Measurements from ENCODE around the gene ITGBL1.

DNA sequence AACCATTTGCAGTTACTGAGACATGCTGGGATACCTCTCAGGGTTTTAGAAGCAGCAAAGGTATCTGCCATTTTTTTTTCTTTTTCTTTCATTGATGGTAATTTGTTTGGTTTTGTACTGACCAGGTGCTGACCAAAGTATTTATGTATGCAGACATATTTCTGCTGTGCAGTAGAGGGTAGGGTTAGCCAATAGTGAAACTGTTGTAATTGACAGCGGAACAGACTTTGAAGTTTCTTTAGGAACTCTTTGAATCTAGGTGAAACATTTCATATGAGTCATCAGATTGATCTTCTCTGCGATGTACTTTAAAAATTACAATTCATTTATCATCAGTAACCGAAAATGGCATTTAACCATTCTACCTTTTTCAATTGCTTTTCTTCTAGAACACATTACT lies 63.0 kb downstream of the ITGBL1 start:
- TF ChIP-seq CTCF (conservative IDR thresholded peaks at IDR 0.05; ENCODE audit: low read depth, low read length), result no peak
- TF ChIP-seq EZH2phosphoT487 (IDR thresholded peaks at IDR 0.05; ENCODE audit: borderline replicate concordance, low read length), result no peak
